ENCODE data around the gene RAB27A. TPM values are rescaled to one million over a fixed set of nuclear protein-coding genes. Genes with fewer than 3 reads are reported as not detected.
A peak's percentile ranks its signal among the peaks of the same experiment; 100 is the strongest.

RAB27A gene
- total RNA-seq, 1 donor from 2014 or later, result 14.5 TPM

DNA sequence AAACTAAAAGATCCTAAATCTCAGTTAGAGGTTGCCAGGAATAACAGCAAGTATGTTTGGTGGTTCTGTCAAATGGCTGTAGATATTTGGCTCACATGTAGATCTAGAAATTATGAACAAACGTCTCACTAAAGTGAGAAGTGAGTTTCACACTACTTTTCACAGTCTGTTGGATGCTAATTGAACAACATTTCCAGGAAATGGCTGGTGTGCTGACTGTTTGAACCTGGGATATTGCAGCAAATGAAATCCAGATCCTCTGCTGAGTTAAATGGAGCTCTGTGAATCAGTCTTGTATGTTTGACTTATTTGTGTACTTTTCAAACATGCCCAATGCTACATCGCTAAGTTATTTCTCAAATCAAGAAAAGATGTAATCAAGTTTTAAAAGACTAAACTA lies 71.6 kb downstream of the RAB27A start:
- H3K4me1 Mint-ChIP-seq (ENCODE audit: unreplicated experiment), result no peaks in the 10 kb centered on the region
- no peaks in the 10 kb centered on the region for H3K36me3 Mint-ChIP-seq
- H3K27ac Mint-ChIP-seq, result no peak overlapping the region
- H3K4me3 Mint-ChIP-seq, result no peak overlapping the region
- no peaks in the 10 kb centered on the region for H3K9me3 Mint-ChIP-seq
- no peaks in the 10 kb centered on the region for H3K27me3 Mint-ChIP-seq
- TF ChIP-seq, protein P1, sequence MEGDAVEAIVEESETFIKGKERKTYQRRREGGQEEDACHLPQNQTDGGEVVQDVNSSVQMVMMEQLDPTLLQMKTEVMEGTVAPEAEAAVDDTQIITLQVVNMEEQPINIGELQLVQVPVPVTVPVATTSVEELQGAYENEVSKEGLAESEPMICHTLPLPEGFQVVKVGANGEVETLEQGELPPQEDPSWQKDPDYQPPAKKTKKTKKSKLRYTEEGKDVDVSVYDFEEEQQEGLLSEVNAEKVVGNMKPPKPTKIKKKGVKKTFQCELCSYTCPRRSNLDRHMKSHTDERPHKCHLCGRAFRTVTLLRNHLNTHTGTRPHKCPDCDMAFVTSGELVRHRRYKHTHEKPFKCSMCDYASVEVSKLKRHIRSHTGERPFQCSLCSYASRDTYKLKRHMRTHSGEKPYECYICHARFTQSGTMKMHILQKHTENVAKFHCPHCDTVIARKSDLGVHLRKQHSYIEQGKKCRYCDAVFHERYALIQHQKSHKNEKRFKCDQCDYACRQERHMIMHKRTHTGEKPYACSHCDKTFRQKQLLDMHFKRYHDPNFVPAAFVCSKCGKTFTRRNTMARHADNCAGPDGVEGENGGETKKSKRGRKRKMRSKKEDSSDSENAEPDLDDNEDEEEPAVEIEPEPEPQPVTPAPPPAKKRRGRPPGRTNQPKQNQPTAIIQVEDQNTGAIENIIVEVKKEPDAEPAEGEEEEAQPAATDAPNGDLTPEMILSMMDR (conservative IDR thresholded peaks at IDR 0.05), result no peak
- DNase-seq (ENCODE audit: extremely low spot score, unreplicated experiment), result no peak

DNA sequence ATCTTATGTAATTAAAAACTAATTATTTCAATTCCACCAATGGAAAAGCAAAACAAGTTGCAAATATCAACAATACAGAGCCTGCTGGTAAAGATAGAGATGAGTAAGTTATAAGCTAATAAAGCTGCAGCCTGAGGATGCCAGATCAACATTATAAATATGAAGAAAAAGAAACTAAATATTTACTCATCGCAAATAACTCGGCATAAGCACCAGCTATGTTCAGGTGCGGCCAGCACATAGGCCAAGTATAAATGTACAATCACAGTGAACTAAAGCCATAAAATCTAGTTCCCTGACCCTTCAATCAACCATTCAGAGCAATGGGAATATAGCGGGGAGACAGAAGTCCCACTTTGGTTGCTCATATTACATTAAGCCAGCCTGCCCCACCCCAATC lies 85.1 kb downstream of the RAB27A start:
- Mint-ChIP-seq H3K36me3 (no peaks in the 10 kb centered on the region), H3K4me3 (no peak overlapping the region), H3K4me1 (ENCODE audit: unreplicated experiment) (no peaks in the 10 kb centered on the region), H3K27ac (no peak overlapping the region), H3K9me3 (no peaks in the 10 kb centered on the region), H3K27me3 (no peaks in the 10 kb centered on the region)
- TF ChIP-seq, protein P1 (conservative IDR thresholded peaks at IDR 0.05), result no peak
- no peak for DNase-seq (ENCODE audit: extremely low spot score, unreplicated experiment)

DNA sequence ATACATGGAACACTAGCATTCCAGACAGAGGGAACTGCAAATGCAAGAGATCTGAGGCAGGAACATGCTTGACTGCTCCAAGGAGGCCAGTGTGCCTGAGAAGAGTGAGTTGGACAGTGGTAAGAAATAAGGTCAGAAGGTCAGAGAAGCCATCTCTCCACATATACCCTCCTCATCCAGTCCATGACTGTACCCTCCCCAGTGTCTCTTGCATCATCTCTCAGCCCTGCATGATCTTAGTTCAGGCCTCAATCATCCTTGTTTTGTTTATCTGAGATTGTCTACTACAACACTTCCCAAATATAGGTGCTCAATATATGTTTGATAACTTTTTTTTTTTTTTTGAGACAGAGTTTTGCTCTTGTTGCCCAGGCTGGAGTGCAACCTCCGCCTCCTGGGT lies 87.4 kb downstream of the RAB27A start:
- no peaks in the 10 kb centered on the region for H3K9me3 Mint-ChIP-seq
- TF ChIP-seq, protein P1 (conservative IDR thresholded peaks at IDR 0.05), result no peak
- no peak overlapping the region for H3K27ac Mint-ChIP-seq
- H3K36me3 Mint-ChIP-seq, result no peaks in the 10 kb centered on the region
- DNase-seq (ENCODE audit: extremely low spot score, unreplicated experiment), result no peak
- no peaks in the 10 kb centered on the region for H3K4me1 Mint-ChIP-seq (ENCODE audit: unreplicated experiment)
- H3K27me3 Mint-ChIP-seq, result no peaks in the 10 kb centered on the region
- H3K4me3 Mint-ChIP-seq, result no peak overlapping the region

DNA sequence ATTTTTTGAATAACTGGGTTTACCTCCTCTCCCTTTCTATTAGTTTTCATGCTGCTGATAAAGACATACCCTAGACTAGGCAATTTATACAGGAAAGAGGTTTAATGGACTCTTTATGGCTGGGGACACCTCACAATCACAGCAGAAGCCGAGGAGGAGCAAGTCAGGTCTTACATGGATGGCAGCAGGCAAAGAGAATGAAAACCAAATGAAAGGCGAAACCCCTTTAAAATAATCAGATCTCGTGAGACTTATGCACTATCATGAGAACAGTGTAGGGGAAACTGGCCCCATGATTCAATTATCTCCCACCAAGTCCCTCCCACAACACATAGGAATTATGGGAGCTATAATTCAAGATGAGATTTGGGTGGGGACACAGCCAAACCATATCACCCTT lies 90.9 kb downstream of the RAB27A start:
- Mint-ChIP-seq H3K27me3 (no peaks in the 10 kb centered on the region), H3K4me1 (ENCODE audit: unreplicated experiment) (no peaks in the 10 kb centered on the region), H3K9me3 (no peaks in the 10 kb centered on the region), H3K27ac (no peak overlapping the region), H3K36me3 (no peaks in the 10 kb centered on the region), H3K4me3 (peak overlapping the region; percentile 44)
- TF ChIP-seq, protein P1 (conservative IDR thresholded peaks at IDR 0.05), result no peak
- no peak for DNase-seq (ENCODE audit: extremely low spot score, unreplicated experiment)

DNA sequence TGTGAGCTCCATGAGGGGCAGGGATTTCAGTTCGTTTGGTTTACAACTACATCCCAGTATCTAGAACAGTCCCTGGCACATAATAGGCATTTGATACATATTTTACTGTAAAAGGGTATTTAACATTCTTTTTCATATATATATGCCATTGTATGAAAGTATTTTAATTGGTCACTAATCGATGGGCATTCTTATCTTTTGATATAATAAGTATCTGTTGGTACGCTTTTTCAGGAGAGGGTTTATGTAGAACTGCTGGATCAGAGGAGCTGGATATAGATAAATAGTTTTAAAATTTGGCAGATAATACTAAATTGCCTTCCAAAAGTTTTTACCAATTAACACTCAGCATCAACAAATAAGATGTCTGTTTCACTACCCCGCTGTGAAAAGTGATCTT lies 91.9 kb downstream of the RAB27A start:
- no peak overlapping the region for H3K27ac Mint-ChIP-seq
- peaks cover 4% of the 10 kb centered on the region for H3K4me1 Mint-ChIP-seq (ENCODE audit: unreplicated experiment)
- TF ChIP-seq, protein P1 (conservative IDR thresholded peaks at IDR 0.05), result no peak
- DNase-seq (ENCODE audit: extremely low spot score, unreplicated experiment), result no peak
- H3K4me3 Mint-ChIP-seq, result no peak overlapping the region
- H3K27me3 Mint-ChIP-seq, result no peaks in the 10 kb centered on the region
- no peaks in the 10 kb centered on the region for H3K9me3 Mint-ChIP-seq
- H3K36me3 Mint-ChIP-seq, result no peaks in the 10 kb centered on the region

DNA sequence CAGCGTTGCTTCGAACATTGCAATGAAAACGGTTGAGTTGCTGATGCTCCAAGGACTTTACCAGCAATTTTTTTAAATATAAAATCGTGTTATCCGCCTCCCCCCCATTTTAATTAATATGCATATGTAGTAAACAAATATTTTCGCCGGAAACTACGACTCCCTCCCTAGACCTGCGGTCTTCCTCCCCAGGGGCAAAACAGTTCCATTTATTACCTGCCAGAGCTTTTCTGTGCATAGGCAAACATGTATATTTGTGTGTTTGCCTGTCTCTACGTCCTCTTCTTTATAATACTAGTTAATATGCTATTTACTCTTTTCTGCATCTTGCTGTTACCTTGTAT lies 92.3 kb downstream of the RAB27A start:
- H3K27me3 Mint-ChIP-seq, result no peaks in the 10 kb centered on the region
- no peaks in the 10 kb centered on the region for H3K36me3 Mint-ChIP-seq
- no peaks in the 10 kb centered on the region for H3K9me3 Mint-ChIP-seq
- TF ChIP-seq, protein P1 (conservative IDR thresholded peaks at IDR 0.05), result peak; percentile 5
- H3K27ac Mint-ChIP-seq, result no peak overlapping the region
- no peak for DNase-seq (ENCODE audit: extremely low spot score, unreplicated experiment)
- peaks cover 4% of the 10 kb centered on the region for H3K4me1 Mint-ChIP-seq (ENCODE audit: unreplicated experiment)
- no peak overlapping the region for H3K4me3 Mint-ChIP-seq
